HG02870 (cell line): ENCODE results near the gene PTPRG.

Experiments
- ATAC-seq: cut with Tn5 transposase; IDR thresholded peaks from one replicate; pipeline ENCODE4 v1.9.1; 2021; ENCODE audit warnings: mild to moderate bottlenecking, moderate library complexity; ENCODE audit not compliant: unreplicated experiment

The PTPRG gene

GRCh38 chr3:62125380-62125779, 564.0 kb downstream of the PTPRG start:
- no peak for ATAC-seq

DNA sequence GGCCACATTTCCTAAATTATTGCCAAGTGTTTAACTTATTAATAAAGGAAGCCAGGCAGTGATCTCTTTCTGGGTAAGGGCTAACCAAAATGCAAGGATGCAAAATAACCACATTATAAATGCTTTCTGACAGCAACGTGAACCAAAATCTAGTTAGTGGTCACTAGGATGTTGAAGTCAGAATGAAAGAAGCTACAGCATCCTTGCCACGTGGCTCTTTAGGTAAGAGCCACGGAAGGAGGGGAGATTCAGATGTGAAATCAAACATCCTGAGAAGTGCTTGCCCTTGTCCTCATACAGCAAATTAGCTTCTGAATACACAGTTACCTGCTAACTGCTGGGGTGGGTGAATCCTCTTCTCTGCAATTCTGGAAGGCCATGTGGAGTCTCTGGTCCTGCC, 565.7 kb downstream of the PTPRG start:
- ATAC-seq = no peak

- ATAC-seq = no peak
These were observed 566.7 kb downstream of the PTPRG start for GRCh38 chr3:62128051-62128450.

DNA sequence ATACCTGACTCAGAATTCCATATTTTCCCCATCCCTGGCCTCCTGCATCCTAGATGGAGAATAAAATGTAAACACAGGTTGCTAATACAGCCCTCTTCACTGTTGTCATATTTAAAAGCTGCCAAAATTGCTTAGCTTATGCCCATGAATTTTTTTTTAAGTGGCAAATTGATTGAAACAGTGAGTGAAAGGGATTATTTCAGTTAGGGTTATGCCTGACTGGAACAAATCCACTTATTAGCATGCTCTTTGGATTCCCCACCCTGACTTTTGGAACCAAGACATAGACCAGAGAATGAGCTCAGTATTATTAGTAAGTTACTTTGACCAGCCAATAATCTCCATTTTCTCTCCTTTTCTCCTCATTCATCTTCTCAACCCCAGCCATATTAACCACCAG, 567.3 kb downstream of the PTPRG start:
- no peak for ATAC-seq

DNA sequence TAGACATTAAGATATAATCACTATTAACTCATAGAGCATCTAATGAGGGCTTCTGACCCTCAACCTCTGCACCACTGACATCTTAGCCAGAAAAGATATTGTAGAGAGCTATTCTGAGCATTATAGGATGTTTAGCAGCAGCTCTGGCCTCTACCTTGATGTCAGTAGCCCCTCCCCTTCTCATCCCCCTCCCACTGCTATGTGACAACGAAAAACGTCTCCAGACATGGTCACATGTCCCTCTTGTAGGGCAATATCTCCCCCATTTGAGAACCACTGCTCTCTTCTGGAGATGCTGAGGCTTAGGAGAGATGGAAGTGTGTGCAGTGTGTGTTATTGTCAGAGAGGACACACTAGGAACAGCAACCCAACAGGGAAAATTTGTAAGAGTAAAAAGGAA, 569.7 kb downstream of the PTPRG start:
- no peak for ATAC-seq

GRCh38 chr3:62131620-62132019, 570.2 kb downstream of the PTPRG start:
- ATAC-seq = no peak

GRCh38 chr3:62132027-62132602, 570.7 kb downstream of the PTPRG start:
- no peak for ATAC-seq

GRCh38 chr3:62133015-62133414, 571.6 kb downstream of the PTPRG start:
- no peak for ATAC-seq

DNA sequence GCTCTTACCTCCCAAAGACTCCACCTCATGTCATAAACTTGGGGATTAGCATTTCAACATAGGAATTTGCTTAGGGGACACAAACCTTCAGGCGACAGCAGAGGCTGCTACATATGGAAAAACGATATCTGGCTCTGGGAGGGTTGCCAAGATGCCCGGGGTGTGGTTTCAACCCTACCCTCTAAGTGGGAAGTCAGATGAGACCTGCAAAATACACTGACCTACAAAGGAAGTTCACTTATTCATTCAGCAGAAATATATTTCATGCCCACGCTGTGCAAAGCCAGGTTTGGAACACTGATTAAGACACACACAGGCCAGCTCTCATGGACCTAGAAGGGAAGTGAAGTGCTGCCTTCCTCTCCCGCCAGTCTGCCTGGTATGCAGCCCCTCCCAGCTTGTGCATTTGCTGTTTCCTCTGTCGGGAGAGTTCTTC, 572.7 kb downstream of the PTPRG start:
- ATAC-seq = no peak

- ATAC-seq = no peak
These were observed 574.4 kb downstream of the PTPRG start for GRCh38 chr3:62135741-62136140.

DNA sequence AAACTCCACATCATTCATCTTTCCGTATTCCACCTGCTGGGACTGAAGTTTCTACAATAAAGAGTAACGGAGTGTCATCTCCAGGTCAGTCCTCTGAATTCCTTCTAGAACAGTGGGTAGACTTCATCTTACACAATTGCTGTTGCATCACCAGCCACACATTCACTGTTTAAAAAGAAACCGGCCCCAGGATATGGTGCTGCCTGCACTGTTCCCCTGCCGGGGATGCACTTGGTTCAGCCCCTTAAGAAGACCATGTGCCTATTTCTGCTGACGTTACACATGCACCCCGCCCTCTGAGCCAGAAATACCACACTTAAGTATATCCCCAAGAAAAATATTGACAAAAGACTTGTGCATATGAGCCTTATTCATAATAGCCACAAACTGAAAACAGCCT, 578.6 kb downstream of the PTPRG start:
- no peak for ATAC-seq

DNA sequence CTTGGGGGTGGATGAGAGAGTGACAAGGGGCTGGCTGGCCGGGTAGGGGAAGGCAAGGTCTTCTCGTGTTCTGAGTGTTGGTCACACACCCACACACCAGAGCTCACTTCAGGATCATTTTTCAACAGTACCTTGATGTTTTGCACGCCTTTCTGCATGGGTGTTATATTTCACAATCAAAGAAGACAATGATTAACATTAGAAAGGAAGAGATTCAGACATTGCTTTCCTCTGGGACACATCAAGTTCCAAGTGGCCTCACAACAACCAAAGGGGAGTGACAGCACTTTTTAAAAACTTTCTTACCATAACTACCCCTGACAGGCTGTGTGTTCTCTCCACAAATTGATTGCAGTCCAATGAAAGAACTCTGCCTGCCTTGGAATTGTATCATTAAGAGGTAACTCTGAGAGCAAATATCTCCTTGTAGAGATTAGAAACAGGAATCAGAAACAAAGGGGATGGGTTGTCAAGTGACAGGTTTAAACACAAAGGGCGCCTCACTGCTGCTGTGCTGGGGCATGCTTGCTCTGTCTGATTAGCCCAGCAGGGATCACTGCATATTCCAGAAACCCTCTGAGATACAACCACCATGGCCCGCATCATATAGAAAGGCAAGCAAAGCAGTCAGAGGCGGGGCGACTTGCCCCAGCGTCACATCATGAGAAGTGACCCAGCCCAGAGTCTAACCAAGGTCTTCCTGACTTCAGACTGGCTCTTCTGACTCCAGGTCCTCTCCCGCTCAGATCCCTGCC, 581.1 kb downstream of the PTPRG start:
- no peak for ATAC-seq

- ATAC-seq = no peak
These were observed 582.6 kb downstream of the PTPRG start for GRCh38 chr3:62143843-62144450.

- no peak for ATAC-seq
These were observed 583.1 kb downstream of the PTPRG start for GRCh38 chr3:62144482-62144881.

- ATAC-seq = no peak
These were observed 583.9 kb downstream of the PTPRG start for GRCh38 chr3:62145086-62145757.

DNA sequence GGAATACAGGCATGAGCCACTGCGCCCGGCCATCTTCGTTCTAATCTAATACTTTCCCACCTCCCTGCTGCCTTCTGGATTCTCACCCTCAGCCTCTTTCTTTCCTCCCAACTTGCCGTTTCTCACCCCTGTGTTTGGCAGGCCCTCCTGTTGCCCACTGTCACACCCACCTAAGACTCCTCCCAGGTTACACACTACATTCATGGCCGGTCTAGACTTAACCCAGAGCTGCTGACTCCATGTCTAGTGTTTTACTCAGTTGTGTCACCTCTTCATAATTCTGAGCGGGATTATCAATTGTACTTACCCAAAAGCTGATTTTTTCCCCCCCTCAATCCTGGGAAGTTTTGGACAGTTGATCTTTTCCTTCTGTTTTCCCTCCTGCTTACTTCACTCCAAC, 588.2 kb downstream of the PTPRG start:
- no peak for ATAC-seq

DNA sequence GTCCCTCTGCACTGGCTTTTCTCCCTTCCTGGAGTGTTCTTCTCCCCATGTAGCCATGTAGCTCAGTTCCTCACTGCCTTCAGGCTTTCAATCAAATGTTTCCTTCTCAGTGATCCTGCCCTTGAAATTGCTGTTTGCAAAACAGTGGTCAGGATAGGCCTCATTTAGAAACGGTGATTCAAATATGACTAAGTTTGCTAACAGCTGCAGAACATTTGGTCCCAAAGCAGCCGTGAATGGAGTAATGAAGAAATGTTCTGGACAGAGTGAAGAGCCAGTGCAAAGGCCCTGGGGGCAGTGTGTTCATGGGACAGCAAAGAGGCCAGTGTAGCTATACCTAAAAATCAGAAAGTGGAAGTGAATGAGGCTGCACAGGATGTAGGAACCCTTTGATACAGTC, 588.6 kb downstream of the PTPRG start:
- no peak for ATAC-seq

- ATAC-seq = no peak
These were observed 590.2 kb downstream of the PTPRG start for GRCh38 chr3:62151591-62151990.

DNA sequence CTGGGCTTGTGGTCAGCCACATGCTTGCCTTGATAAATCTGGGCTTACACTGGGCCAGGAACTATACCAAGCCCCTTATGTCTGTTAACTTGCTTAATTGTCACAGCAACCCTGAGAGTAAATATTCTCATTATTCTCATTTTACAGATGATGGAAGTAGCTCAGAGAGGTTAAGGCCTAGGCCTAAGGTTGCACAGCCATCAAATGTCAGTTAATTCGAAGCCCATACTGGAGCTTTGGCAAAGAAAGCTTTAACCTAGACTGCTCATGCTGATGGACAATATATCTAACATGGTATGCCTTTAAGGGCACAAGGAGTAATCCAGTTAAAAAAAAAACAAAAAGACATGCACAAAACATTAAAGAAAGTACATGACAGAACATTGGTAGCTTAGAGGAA, 591.9 kb downstream of the PTPRG start:
- no peak for ATAC-seq

- ATAC-seq = no peak
These were observed 593.2 kb downstream of the PTPRG start for GRCh38 chr3:62154457-62155148.

DNA sequence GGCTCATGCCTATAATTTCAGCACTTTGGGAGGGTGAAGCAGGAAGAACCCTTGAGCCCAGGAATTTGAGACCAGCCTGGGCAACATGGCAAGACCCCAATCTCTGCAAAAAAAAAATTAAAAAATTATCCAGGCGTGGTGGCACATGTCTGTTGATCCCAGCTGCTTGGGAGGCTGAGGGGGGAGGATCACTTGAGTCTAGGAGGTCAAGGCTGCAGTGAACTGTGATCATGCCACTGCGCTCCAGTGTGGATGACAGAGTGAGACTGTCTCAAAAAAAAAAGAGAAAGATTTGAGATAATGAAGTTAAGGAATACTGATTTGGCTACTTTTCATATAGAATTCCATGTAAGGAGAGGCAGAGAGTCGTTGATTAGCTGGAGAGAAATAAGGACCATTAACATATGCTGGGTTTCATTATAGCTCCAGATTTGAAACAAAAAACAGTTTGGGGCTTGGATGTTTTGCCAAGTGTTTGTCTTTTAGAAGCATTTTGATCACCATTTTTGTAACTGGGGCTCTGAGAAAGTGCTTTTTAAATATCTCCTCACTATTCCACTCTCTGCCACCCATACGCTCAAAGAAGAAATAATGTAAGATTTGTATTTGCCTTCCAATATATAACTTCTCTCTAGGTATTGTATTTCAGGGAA, 597.8 kb downstream of the PTPRG start:
- no peak for ATAC-seq
